NCI-H446 treated with DMSO at 0.1 percent for 48 hours (cell line): ENCODE results near the gene POLR3H.
A peak's percentile ranks its signal among the peaks of the same experiment; 100 is the strongest.
"Not testable (repeated sequence)": the region's sequence is repeated elsewhere in the genome, so short reads cannot be mapped to it uniquely, and the experiment has no call there.

ENCODE experiments used
- DNase-seq: peaks from one replicate; lab custom pipeline; 2025; lab: John Stamatoyannopoulos, UW

Gene POLR3H

GRCh38 chr22:41543854-41544670 is at the start of gene POLR3H:
Gene POLR3H, minus strand, starts transcription at chr22:41544470. Its CDS starts 369 bp downstream, at chr22:41544101.
- peak; percentile 94 for DNase-seq

GRCh38 chr22:41593336-41593960 is 49.2 kb upstream of the POLR3H start:
- DNase-seq: not testable (repeated sequence)

- DNase-seq: peak; percentile 99
Observed at GRCh38 chr22:41589391-41590241, 45.3 kb upstream of the POLR3H start, which contains the start of gene PMM1. Gene PMM1, minus strand, starts transcription at chr22:41589840. Its CDS starts 35 bp downstream, at chr22:41589805.

GRCh38 chr22:41587347-41587723 is 43.1 kb upstream of the POLR3H start:
- no peak for DNase-seq

- DNase-seq: no peak
Observed at GRCh38 chr22:41585898-41586297, 41.6 kb upstream of the POLR3H start.

- no peak for DNase-seq
Observed at GRCh38 chr22:41584881-41585280, 40.6 kb upstream of the POLR3H start.

- no peak for DNase-seq
Observed at GRCh38 chr22:41582694-41583093, 38.4 kb upstream of the POLR3H start.

- DNase-seq: no peak
Observed at GRCh38 chr22:41579997-41580355, 35.7 kb upstream of the POLR3H start.

GRCh38 chr22:41579297-41579996 is 35.2 kb upstream of the POLR3H start:
- DNase-seq: no peak

GRCh38 chr22:41578818-41579217 is 34.5 kb upstream of the POLR3H start:
- DNase-seq: no peak

GRCh38 chr22:41578114-41578513 is 33.8 kb upstream of the POLR3H start:
- no peak for DNase-seq

- DNase-seq: no peak
Observed at GRCh38 chr22:41576877-41577276, 32.6 kb upstream of the POLR3H start.

GRCh38 chr22:41575533-41575932 is 31.3 kb upstream of the POLR3H start:
- no peak for DNase-seq

- no peak for DNase-seq
Observed at GRCh38 chr22:41574847-41575381, 30.6 kb upstream of the POLR3H start.

- DNase-seq: no peak
Observed at GRCh38 chr22:41573677-41574076, 29.4 kb upstream of the POLR3H start.

- not testable (repeated sequence) for DNase-seq
Observed at GRCh38 chr22:41572305-41572704, 28.0 kb upstream of the POLR3H start.

GRCh38 chr22:41571786-41572185 is 27.5 kb upstream of the POLR3H start:
- DNase-seq: no peak

GRCh38 chr22:41570221-41570620 is 26.0 kb upstream of the POLR3H start:
- DNase-seq: no peak

GRCh38 chr22:41568811-41569210 is 24.5 kb upstream of the POLR3H start:
- no peak for DNase-seq

- DNase-seq: no peak
Observed at GRCh38 chr22:41567512-41567768, 23.2 kb upstream of the POLR3H start.

GRCh38 chr22:41565403-41566054 is 21.3 kb upstream of the POLR3H start:
- DNase-seq: peak; percentile 48
